IMR-90 (cell line): ENCODE results near the gene CELSR1. TPM values are rescaled to one million over a fixed set of nuclear protein-coding genes. Genes with fewer than 3 reads are reported as not detected.

Experiments used
- ATAC-seq: fragments of 200-7000 bp; cut with Tn5 transposase; 2 replicates; pipeline ENCODE4 v1.9.1; 2020; ENCODE audit warnings: low read depth, mild to moderate bottlenecking, moderate library complexity
- BruUV-seq: library from RNA; stranded (reverse); fragments of 400-500 nt; replicated peaks from 2 replicates; lab custom pipeline; 2021; lab: Mats Ljungman, UMichigan
- CTCF ChIA-PET: fragments of 300-600 bp; formaldehyde crosslinking; extraction: SDS; loops from one replicate; lab custom pipeline; 2021; ENCODE audit warnings: antibody characterized with exemption; lab: Yijun Ruan, JAX
- POLR2A ChIA-PET: fragments of 300-600 bp; sonication (Branson Sonifier 250); formaldehyde crosslinking; loops from one replicate; lab custom pipeline; 2022; ENCODE audit warnings: antibody characterized with exemption; ENCODE audit not compliant: unreplicated experiment; lab: Charles Lee
- DNase-seq: peaks from one replicate; pipeline ENCODE4 v3.0.0; 2013
- H2AFZ ChIP-seq: replicated peaks from 2 replicates; pipeline ENCODE3; 2013; ENCODE audit warnings: low read length, mild to moderate bottlenecking; ENCODE audit not compliant: poor library complexity
- H2AK5ac ChIP-seq: 2 replicates; pipeline ENCODE4 v1.6.1; 2013; ENCODE audit warnings: low read depth, low read length, inconsistent platforms
- H2AK9ac ChIP-seq: replicated peaks from 2 replicates; pipeline ENCODE3; 2013; ENCODE audit warnings: mild to moderate bottlenecking, low read depth, low read length, moderate library complexity; ENCODE audit not compliant: poor library complexity
- H2BK120ac ChIP-seq: 2 replicates; pipeline ENCODE4 v1.6.1; 2013; ENCODE audit warnings: low read depth, low read length, inconsistent platforms
- H2BK15ac ChIP-seq: 3 replicates; pipeline ENCODE4 v1.6.1; 2013; ENCODE audit warnings: low read depth, low read length, inconsistent platforms
- H2BK20ac ChIP-seq: 2 replicates; pipeline ENCODE4 v1.6.1; 2013; ENCODE audit warnings: low read depth, mild to moderate bottlenecking, inconsistent platforms, low read length, moderate library complexity
- H2BK5ac ChIP-seq: 2 replicates; pipeline ENCODE4 v1.6.1; 2013; ENCODE audit warnings: mild to moderate bottlenecking, low read depth, low read length, inconsistent platforms; ENCODE audit not compliant: poor library complexity, severe bottlenecking
- H3K14ac ChIP-seq: replicated peaks from 2 replicates; pipeline ENCODE4 v1.6.1; 2013; ENCODE audit warnings: low read depth, low read length, inconsistent platforms
- H3K18ac ChIP-seq: 2 replicates; pipeline ENCODE4 v1.6.1; 2013; ENCODE audit warnings: low read depth, low read length, control low read depth
- H3K23ac ChIP-seq: 2 replicates; pipeline ENCODE4 v1.6.1; 2013; ENCODE audit warnings: low read depth, low read length, inconsistent platforms
- H3K27ac ChIP-seq: 2 replicates; pipeline ENCODE4 v1.5.1; 2013; ENCODE audit warnings: mild to moderate bottlenecking, control low read depth, low read length; ENCODE audit not compliant: insufficient read depth
- H3K27me3 ChIP-seq: 2 replicates; pipeline ENCODE4 v1.6.1; 2013; ENCODE audit warnings: low read length; ENCODE audit not compliant: control insufficient read depth, insufficient read depth
- H3K36me3 ChIP-seq: 2 replicates; pipeline ENCODE4 v1.6.1; 2013; ENCODE audit warnings: low read length, mixed read lengths; ENCODE audit not compliant: control insufficient read depth, insufficient read depth
- H3K4ac ChIP-seq: 2 replicates; pipeline ENCODE4 v1.6.1; 2013; ENCODE audit warnings: low read depth, low read length, inconsistent platforms
- H3K4me1 ChIP-seq: 2 replicates; pipeline ENCODE4 v1.6.1; 2013; ENCODE audit warnings: low read length, mixed read lengths; ENCODE audit not compliant: control insufficient read depth, insufficient read depth
- H3K4me2 ChIP-seq: 2 replicates; pipeline ENCODE4 v1.6.1; 2013; ENCODE audit warnings: low read depth, mild to moderate bottlenecking, control low read depth, low read length, moderate library complexity
- H3K4me3 ChIP-seq: 2 replicates; pipeline ENCODE4 v1.5.1; 2013; ENCODE audit warnings: low read depth, mild to moderate bottlenecking, control low read depth, low read length, moderate library complexity; ENCODE audit not compliant: insufficient read depth
- H3K56ac ChIP-seq: 2 replicates; pipeline ENCODE4 v1.6.1; 2013; ENCODE audit warnings: low read length, inconsistent platforms; ENCODE audit not compliant: insufficient read depth; ENCODE audit errors: extremely low read depth
- H3K79me1 ChIP-seq, 2 experiments: 2 replicates each; pipeline ENCODE4 v1.6.1; 2013; ENCODE audit warnings: low read length in 2 of 2, inconsistent platforms in 1 of 2, low read depth in 1 of 2
- H3K9ac ChIP-seq: 2 replicates; pipeline ENCODE4 v1.6.1; 2013; ENCODE audit warnings: low read depth, low read length, control low read depth
- H3K9me1 ChIP-seq: 2 replicates; pipeline ENCODE4 v1.6.1; 2013; ENCODE audit warnings: low read length, inconsistent platforms; ENCODE audit not compliant: insufficient read depth
- H3K9me3 ChIP-seq: 2 replicates; pipeline ENCODE4 v1.6.1; 2013; ENCODE audit warnings: low read length; ENCODE audit not compliant: control insufficient read depth, insufficient read depth
- H4K20me1 ChIP-seq: 2 replicates; pipeline ENCODE4 v1.6.1; 2013; ENCODE audit warnings: low read length, inconsistent platforms; ENCODE audit not compliant: insufficient read depth
- H4K5ac ChIP-seq: 2 replicates; pipeline ENCODE4 v1.6.1; 2013; ENCODE audit warnings: mild to moderate bottlenecking, low read depth, low read length, control low read depth
- H4K8ac ChIP-seq, 2 experiments: 2 replicates each; pipeline ENCODE4 v1.6.1; 2013; ENCODE audit warnings: low read depth in 2 of 2, low read length in 2 of 2, control low read depth in 1 of 2, inconsistent platforms in 1 of 2
- H4K91ac ChIP-seq: 2 replicates; pipeline ENCODE4 v1.6.1; 2013; ENCODE audit warnings: low read depth, low read length, inconsistent platforms; ENCODE audit not compliant: insufficient read depth
- BHLHE40 ChIP-seq: fragments of 150-350 bp; IDR thresholded peaks from 2 replicates; pipeline ENCODE4 v1.6.1; 2016; ENCODE audit warnings: mild to moderate bottlenecking, low read depth, low read length
- CEBPB ChIP-seq: IDR thresholded peaks from 2 replicates; pipeline ENCODE4 v1.6.1; 2012; ENCODE audit warnings: low read depth, low read length, improper control_type of control experiment
- CHD1 ChIP-seq: IDR thresholded peaks from 2 replicates; pipeline ENCODE4 v1.6.1; 2012; ENCODE audit warnings: low read depth, low read length, improper control_type of control experiment
- CTCF ChIP-seq: conservative IDR thresholded peaks from 2 replicates; pipeline ENCODE4 v1.5.1; 2012; ENCODE audit warnings: mild to moderate bottlenecking, low read depth, low read length, improper control_type of control experiment
- ELK1 ChIP-seq: fragments of 150-350 bp; IDR thresholded peaks from 2 replicates; pipeline ENCODE4 v1.6.1; 2016; ENCODE audit warnings: low read depth, mild to moderate bottlenecking, low read length, moderate library complexity, borderline replicate concordance
- FOS ChIP-seq: fragments of 150-350 bp; IDR thresholded peaks from 2 replicates; pipeline ENCODE4 v1.6.1; 2016; ENCODE audit warnings: low read depth, low read length
- MAFK ChIP-seq: IDR thresholded peaks from 2 replicates; pipeline ENCODE4 v1.6.1; 2012; ENCODE audit warnings: low read depth, low read length, improper control_type of control experiment
- MAZ ChIP-seq: IDR thresholded peaks from 2 replicates; pipeline ENCODE4 v1.6.1; 2012; ENCODE audit warnings: low read depth, mild to moderate bottlenecking, low read length, improper control_type of control experiment, moderate library complexity, borderline replicate concordance
- MXI1 ChIP-seq: IDR thresholded peaks from 2 replicates; pipeline ENCODE4 v1.6.1; 2012; ENCODE audit warnings: low read depth, mild to moderate bottlenecking, low read length, moderate library complexity, borderline replicate concordance
- NFE2L2 ChIP-seq: fragments of 150-350 bp; IDR thresholded peaks from 2 replicates; pipeline ENCODE4 v1.6.1; 2016; ENCODE audit warnings: low read depth, mild to moderate bottlenecking, low read length
- POLR2A ChIP-seq: IDR thresholded peaks from 2 replicates; pipeline ENCODE4 v1.6.1; 2012; ENCODE audit warnings: mild to moderate bottlenecking, low read depth, low read length
- RAD21 ChIP-seq: IDR thresholded peaks from 2 replicates; pipeline ENCODE4 v1.6.1; 2012; ENCODE audit warnings: low read length, improper control_type of control experiment
- RCOR1 ChIP-seq: IDR thresholded peaks from 2 replicates; pipeline ENCODE4 v1.6.1; 2012; ENCODE audit warnings: mild to moderate bottlenecking, low read length, improper control_type of control experiment; ENCODE audit not compliant: insufficient replicate concordance
- RFX5 ChIP-seq: IDR thresholded peaks from 2 replicates; pipeline ENCODE4 v1.8.0; 2012; ENCODE audit warnings: low read depth, mild to moderate bottlenecking, low read length, moderate library complexity
- SMC3 ChIP-seq: fragments of 150-350 bp; IDR thresholded peaks from 2 replicates; pipeline ENCODE4 v1.6.1; 2016; ENCODE audit warnings: low read depth, mild to moderate bottlenecking, antibody characterized with exemption, low read length, moderate library complexity
- USF2 ChIP-seq: fragments of 150-350 bp; IDR thresholded peaks from 2 replicates; pipeline ENCODE4 v1.6.1; 2017; ENCODE audit warnings: mild to moderate bottlenecking, antibody characterized with exemption, low read length, low read depth
- WGBS, 2 experiments: methylation state at CpG; one replicate each; pipeline versions ENCODE4 v1.1.5 to v1.1.7; 2013; ENCODE audit warnings: missing lambda C conversion rate in 2 of 2; ENCODE audit not compliant: insufficient read length in 1 of 2; ENCODE audit errors: extremely low coverage in 2 of 2; 5-methylcytosine and 5-hydroxymethylcytosine counted together
- dilution Hi-C: fragments of 300-500 bp; cut with HindIII; formaldehyde crosslinking; loops from one replicate; pipeline ENCODE4 v1.14.3; 2018; ENCODE audit warnings: low sequenced_read_pairs; ENCODE audit not compliant: unreplicated experiment
- in situ Hi-C: fragments of 300-500 bp; cut with MboI; formaldehyde crosslinking; loops from 3 replicates; pipeline ENCODE4 v1.14.3; 2019; ENCODE audit warnings: low sequenced_read_pairs, inconsistent platforms, mixed read lengths
- intact Hi-C: fragments of 100-400 bp; cut with micrococcal nuclease; formaldehyde crosslinking; loops from 2 replicates; pipeline ENCODE4 v1.10.0; 2022
- polyA plus RNA-seq, 3 experiments: library from polyadenylated mRNA; depleted of rRNA; stranded (reverse); fragments of >200 nt; gene quantifications; 2 replicates each; pipeline ENCODE4 v1.2.3, GENCODE V29; 2012; ENCODE audit warnings: low replicate concordance in 1 of 3
- total RNA-seq: library from RNA; depleted of rRNA; stranded (reverse); fragments of >200 nt; gene quantifications from 2 replicates; pipeline ENCODE4 v1.2.3, GENCODE V29; 2012

CELSR1 gene
- total and polyA plus RNA-seq, 2 of the 4 experiments (the other 2 are of a cell fraction): 0.36 to 0.82 TPM

- DNase-seq: no peak
- no peak overlapping the region for H2AK5ac ChIP-seq
- no peak overlapping the region for H3K56ac ChIP-seq
- H3K27me3 ChIP-seq: no peaks in the 10 kb centered on the region
- H3K14ac ChIP-seq: no peak overlapping the region
- H4K20me1 ChIP-seq: no peaks in the 10 kb centered on the region
- H3K36me3 ChIP-seq: peaks cover 28% of the 10 kb centered on the region
- no peak overlapping the region for H4K91ac ChIP-seq
- ChIA-PET CTCF (no interaction called here), POLR2A (no interaction called here)
- no peak for ATAC-seq
- H3K4ac ChIP-seq: no peak overlapping the region
- H3K79me1 ChIP-seq: peaks cover 5 to 20% of the 10 kb centered on the region in 2 experiments; a peak in 3 of 4 replicates
- H3K4me3 ChIP-seq: no peak overlapping the region
- intact Hi-C loops (no loop called here), in situ Hi-C loops (no loop called here), dilution Hi-C loops (no loop called here)
- no peak overlapping the region for H4K5ac ChIP-seq
- no peaks in the 10 kb centered on the region; the same call in 1 of the 2 replicates for H3K9me1 ChIP-seq
- H2BK15ac ChIP-seq: no peak overlapping the region
- 95% methylated on average over 13 of the region's 23 CpGs; no CpG with 5 or more reads in 1 of the 2 experiments for WGBS, 2 experiments
- no peak overlapping the region for H3K23ac ChIP-seq
- TF ChIP-seq RFX5 (no peak), USF2 (no peak), FOS (no peak), RCOR1 (no peak), MAFK (no peak), MAZ (no peak), SMC3 (no peak), BHLHE40 (no peak), RAD21 (no peak), CEBPB (no peak), CHD1 (no peak), MXI1 (no peak), NFE2L2 (no peak), CTCF (no peak), POLR2A (no peak), ELK1 (no peak)
- no peak overlapping the region for H3K27ac ChIP-seq
- no peak overlapping the region for H2BK5ac ChIP-seq
- H3K18ac ChIP-seq: no peak overlapping the region
- no peak overlapping the region for H3K4me2 ChIP-seq
- no peak overlapping the region for H2AK9ac ChIP-seq
- no peak overlapping the region for H2BK20ac ChIP-seq
- no peak overlapping the region for H4K8ac ChIP-seq
- no peak overlapping the region for H3K9ac ChIP-seq
- H2AFZ ChIP-seq: no peak overlapping the region
- H2BK120ac ChIP-seq: no peak overlapping the region
- no peaks in the 10 kb centered on the region for H3K4me1 ChIP-seq
- no TSS peak for BruUV-seq
- H3K9me3 ChIP-seq: no peaks in the 10 kb centered on the region
Measured at GRCh38 chr22:46326066-46326680, 211.2 kb downstream of the CELSR1 start.
